ACHN (cell line): ENCODE data around the gene IRAG1.
A peak's percentile ranks its signal among the peaks of the same experiment; 100 is the strongest.

Source experiments
- DNase-seq: peaks from one replicate; pipeline ENCODE4 v3.0.0-alpha.2; 2015
- in situ Hi-C: cut with HindIII; loops from 2 replicates; pipeline ENCODE4 v1.10.0; 2017; ENCODE audit warnings: low sequenced_read_pairs, low pct_ligation_motif_present, low pct_unique_long_range_greater_than_20kb

The IRAG1 gene

GRCh38 chr11:10693509-10694081 lies at the start of gene IRAG1:
IRAG1 (minus strand) TSS chr11:10693755; CDS start chr11:10693602, 153 bp downstream.
- in situ Hi-C loops, result no loop called here
- no peak for DNase-seq

GRCh38 chr11:10742460-10743208 lies 49.1 kb upstream of the IRAG1 start:
- in situ Hi-C loops, result no loop called here
- no peak for DNase-seq

- in situ Hi-C loops, result no loop called here
- peak; percentile 90 for DNase-seq
These were observed 42.2 kb upstream of the IRAG1 start for GRCh38 chr11:10735481-10736475.

GRCh38 chr11:10731064-10731680 lies 37.6 kb upstream of the IRAG1 start:
- in situ Hi-C loops, result no loop called here
- no peak for DNase-seq

- DNase-seq, result no peak
- in situ Hi-C loops, result no loop called here
These were observed 36.6 kb upstream of the IRAG1 start for GRCh38 chr11:10730151-10730550.

- in situ Hi-C loops, result no loop called here
- DNase-seq, result no peak
These were observed 35.4 kb upstream of the IRAG1 start for GRCh38 chr11:10728789-10729472.

GRCh38 chr11:10728154-10728553 lies 34.6 kb upstream of the IRAG1 start:
- in situ Hi-C loops, result no loop called here
- no peak for DNase-seq

GRCh38 chr11:10727146-10727851 lies 33.7 kb upstream of the IRAG1 start:
- DNase-seq, result no peak
- in situ Hi-C loops, result no loop called here

GRCh38 chr11:10725907-10726253 lies 32.3 kb upstream of the IRAG1 start:
- no peak for DNase-seq
- in situ Hi-C loops, result no loop called here

GRCh38 chr11:10725114-10725906 lies 31.8 kb upstream of the IRAG1 start:
- in situ Hi-C loops, result no loop called here
- DNase-seq, result peak; percentile 43

- DNase-seq, result no peak
- in situ Hi-C loops, result no loop called here
These were observed 28.8 kb upstream of the IRAG1 start for GRCh38 chr11:10722307-10722706.

GRCh38 chr11:10720881-10721376 lies 27.4 kb upstream of the IRAG1 start:
- no peak for DNase-seq
- in situ Hi-C loops, result no loop called here

- in situ Hi-C loops, result no loop called here
- DNase-seq, result no peak
These were observed 26.1 kb upstream of the IRAG1 start for GRCh38 chr11:10719616-10720015.

- in situ Hi-C loops, result no loop called here
- DNase-seq, result no peak
These were observed 23.1 kb upstream of the IRAG1 start for GRCh38 chr11:10716543-10717259.

- DNase-seq, result no peak
- in situ Hi-C loops, result no loop called here
These were observed 22.6 kb upstream of the IRAG1 start for GRCh38 chr11:10716122-10716521.

GRCh38 chr11:10715571-10715970 lies 22.0 kb upstream of the IRAG1 start:
- DNase-seq, result no peak
- in situ Hi-C loops, result no loop called here
